PC-9 (cell line): Measurements from ENCODE around the gene OR2S2. TPM values are rescaled to one million over a fixed set of nuclear protein-coding genes. Genes with fewer than 3 reads are reported as not detected.

ENCODE experiments used
- BruUV-seq: library from RNA; stranded (reverse); fragments of 400-500 nt; replicated peaks from 2 replicates; lab custom pipeline; 2021; lab: Mats Ljungman, UMichigan
- CTCF ChIA-PET: fragments of 300-600 bp; sonication (Branson Sonifier 250); formaldehyde crosslinking; loops from one replicate; lab custom pipeline; 2022; ENCODE audit warnings: antibody characterized with exemption; lab: Charles Lee
- POLR2A ChIA-PET: fragments of 300-600 bp; sonication (Branson Sonifier 250); formaldehyde crosslinking; loops from one replicate; lab custom pipeline; 2022; ENCODE audit warnings: antibody characterized with exemption; ENCODE audit not compliant: unreplicated experiment; lab: Charles Lee
- DNase-seq, 2 experiments: peaks; one replicate each; pipeline versions ENCODE4 v3.0.0 to v3.0.0-alpha.2; 2015 to 2022; ENCODE audit warnings: mixed read lengths in 1 of 2
- H2AFZ ChIP-seq: fragments of 200-600 bp; sonication (generic); 2 replicates; pipeline ENCODE4 v1.8.1; 2017; ENCODE audit warnings: antibody characterized with exemption
- H3F3A ChIP-seq: fragments of 200-600 bp; sonication (generic); 2 replicates; pipeline ENCODE4 v1.8.1; 2017; ENCODE audit warnings: antibody characterized with exemption, mild to moderate bottlenecking, low read depth; ENCODE audit not compliant: insufficient read depth
- H3K27ac ChIP-seq: fragments of 200-600 bp; sonication (generic); 2 replicates; pipeline ENCODE4 v1.6.1; 2016; ENCODE audit warnings: mixed run types
- H3K27me3 ChIP-seq: fragments of 200-600 bp; sonication (generic); 2 replicates; pipeline ENCODE4 v1.6.1; 2016; ENCODE audit warnings: low read depth, mixed run types; ENCODE audit not compliant: insufficient read depth
- H3K36me3 ChIP-seq: fragments of 200-600 bp; sonication (generic); 2 replicates; pipeline ENCODE4 v1.6.1; 2016; ENCODE audit warnings: low read depth, mixed run types
- H3K4me1 ChIP-seq: fragments of 200-600 bp; sonication (generic); replicated peaks from 2 replicates; pipeline ENCODE4 v1.6.1; 2016; ENCODE audit warnings: mixed run types; ENCODE audit not compliant: insufficient read depth
- H3K4me2 ChIP-seq: fragments of 200-600 bp; sonication (generic); 2 replicates; pipeline ENCODE4 v1.6.1; 2017; ENCODE audit warnings: mixed run types
- H3K4me3 ChIP-seq: fragments of 200-600 bp; sonication (generic); 2 replicates; pipeline ENCODE4 v1.6.1; 2016; ENCODE audit warnings: mixed run types
- H3K79me2 ChIP-seq: fragments of 200-600 bp; sonication (generic); 2 replicates; pipeline ENCODE4 v1.6.1; 2017; ENCODE audit warnings: low read depth, mixed run types
- H3K9me2 ChIP-seq: fragments of 200-600 bp; sonication (generic); 2 replicates; pipeline ENCODE4 v1.8.1; 2017; ENCODE audit warnings: mild to moderate bottlenecking; ENCODE audit not compliant: insufficient read depth
- H3K9me3 ChIP-seq: fragments of 200-600 bp; sonication (generic); 2 replicates; pipeline ENCODE4 v1.8.1; 2016; ENCODE audit warnings: low read depth; ENCODE audit not compliant: insufficient read depth
- H4K20me1 ChIP-seq: fragments of 200-600 bp; sonication (generic); 2 replicates; pipeline ENCODE4 v1.8.1; 2017; ENCODE audit not compliant: insufficient read depth
- CTCF ChIP-seq: fragments of 200-600 bp; sonication (generic); conservative IDR thresholded peaks from 2 replicates; pipeline ENCODE4 v1.6.1; 2017; ENCODE audit warnings: mixed run types, antibody characterized with exemption, mild to moderate bottlenecking, moderate library complexity
- EZH2 ChIP-seq: fragments of 200-600 bp; sonication (generic); IDR thresholded peaks from 2 replicates; pipeline ENCODE4 v1.8.0; 2017; ENCODE audit warnings: antibody characterized with exemption, low read depth
- intact Hi-C: fragments of 100-400 bp; cut with micrococcal nuclease; formaldehyde crosslinking; loops from one replicate; pipeline ENCODE4 v1.10.0; 2022; ENCODE audit not compliant: unreplicated experiment
- total RNA-seq: library from RNA; stranded (reverse); gene quantifications from 2 replicates; pipeline ENCODE4 v1.2.3, GENCODE V29; 2021

Gene OR2S2
- total RNA-seq, 1 experiment from 2014 or later = not detected

- POLR2A ChIA-PET = no interaction called here
- no peaks in the 10 kb centered on the region for H3K79me2 ChIP-seq
- H3K4me1 ChIP-seq = no peaks in the 10 kb centered on the region
- no peak overlapping the region for H2AFZ ChIP-seq
- no TSS peak for BruUV-seq
- no peaks in the 10 kb centered on the region for H4K20me1 ChIP-seq
- H3F3A ChIP-seq = no peaks in the 10 kb centered on the region
- CTCF ChIA-PET = no interaction called here
- no peaks in the 10 kb centered on the region for H3K9me2 ChIP-seq
- H3K27ac ChIP-seq = no peak overlapping the region
- H3K9me3 ChIP-seq = no peaks in the 10 kb centered on the region
- H3K36me3 ChIP-seq = no peaks in the 10 kb centered on the region
- no peak for DNase-seq
- H3K4me2 ChIP-seq = no peak overlapping the region
- no peak overlapping the region for H3K4me3 ChIP-seq
- TF ChIP-seq CTCF (no peak), EZH2 (no peak)
- intact Hi-C loops = no loop called here
- H3K27me3 ChIP-seq = no peaks in the 10 kb centered on the region
These were observed 8.5 kb upstream of the OR2S2 start for GRCh38 chr9:35966433-35966832.

- no peak overlapping the region for H3K4me2 ChIP-seq
- no peaks in the 10 kb centered on the region for H3K27me3 ChIP-seq
- no peaks in the 10 kb centered on the region for H3K79me2 ChIP-seq
- POLR2A ChIA-PET = no interaction called here
- no peaks in the 10 kb centered on the region for H3K36me3 ChIP-seq
- BruUV-seq = no TSS peak
- H2AFZ ChIP-seq = no peak overlapping the region
- no peak overlapping the region for H3K4me3 ChIP-seq
- no peaks in the 10 kb centered on the region for H4K20me1 ChIP-seq
- H3K9me2 ChIP-seq = no peaks in the 10 kb centered on the region
- no peaks in the 10 kb centered on the region for H3K9me3 ChIP-seq
- TF ChIP-seq EZH2 (no peak), CTCF (no peak)
- H3F3A ChIP-seq = no peaks in the 10 kb centered on the region
- no peaks in the 10 kb centered on the region for H3K4me1 ChIP-seq
- CTCF ChIA-PET = no interaction called here
- H3K27ac ChIP-seq = no peak overlapping the region
- no peak for DNase-seq
- intact Hi-C loops = no loop called here
These were observed 7.1 kb upstream of the OR2S2 start for GRCh38 chr9:35965011-35965410.

- Histone ChIP-seq H3F3A (no peaks in the 10 kb centered on the region), H3K27ac (no peak overlapping the region), H4K20me1 (no peaks in the 10 kb centered on the region), H3K27me3 (no peaks in the 10 kb centered on the region), H3K9me3 (no peaks in the 10 kb centered on the region), H3K4me3 (no peak overlapping the region), H3K79me2 (no peaks in the 10 kb centered on the region), H2AFZ (no peak overlapping the region), H3K9me2 (no peaks in the 10 kb centered on the region), H3K4me1 (no peaks in the 10 kb centered on the region), H3K4me2 (no peak overlapping the region), H3K36me3 (no peaks in the 10 kb centered on the region)
- no TSS peak for BruUV-seq
- ChIA-PET POLR2A (no interaction called here), CTCF (no interaction called here)
- no peak for TF ChIP-seq EZH2
- TF ChIP-seq CTCF = no peak
- intact Hi-C loops = no loop called here
- DNase-seq = no peak
These were observed 4.4 kb upstream of the OR2S2 start for GRCh38 chr9:35962126-35962906.
